ENCODE measurements around the gene SLC7A9.

Gene SLC7A9

DNA sequence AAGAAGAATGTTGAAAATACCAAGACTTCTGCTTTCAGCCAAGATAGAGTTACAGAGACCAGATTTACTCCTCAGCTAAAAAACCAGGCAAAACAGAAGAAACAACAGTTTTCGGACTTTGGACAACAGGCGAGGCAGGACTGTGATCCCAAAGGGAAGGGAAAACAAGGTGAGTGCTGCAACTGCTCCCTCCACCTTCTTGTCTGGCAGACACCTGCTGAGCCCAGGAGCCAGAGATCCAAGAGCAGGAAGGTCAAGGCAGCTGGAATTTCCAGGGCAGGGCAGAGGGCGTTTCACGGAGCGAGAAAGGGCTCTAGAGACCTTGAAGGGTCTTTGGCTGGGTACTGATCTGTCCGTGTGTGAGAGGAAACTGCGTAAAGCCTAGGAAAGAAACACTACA is 32.9 kb upstream of the SLC7A9 start:
- H3K36me3 ChIP-seq (ENCODE audit: control insufficient read depth, insufficient read depth, low read length): no peaks in the 10 kb centered on the region
- no peaks in the 10 kb centered on the region for H3K9me3 ChIP-seq (ENCODE audit: control insufficient read depth, low read length)
- no peaks in the 10 kb centered on the region for H3K27me3 ChIP-seq (replicated peaks; ENCODE audit: control insufficient read depth, insufficient read depth, low read length, poor library complexity, severe bottlenecking)
- no peaks in the 10 kb centered on the region for H3K4me1 ChIP-seq (ENCODE audit: control insufficient read depth, insufficient read depth, low read length, poor library complexity, severe bottlenecking)
- H3K27ac ChIP-seq (ENCODE audit: insufficient read depth, low read length, poor library complexity, severe bottlenecking): no peak overlapping the region
- H3K4me3 ChIP-seq (ENCODE audit: insufficient read depth, low read depth, low read length, poor library complexity, severe bottlenecking): no peak overlapping the region
- DNase-seq: no peak

- Histone ChIP-seq H3K4me1 (ENCODE audit: control insufficient read depth, insufficient read depth, low read length, poor library complexity, severe bottlenecking) (no peaks in the 10 kb centered on the region), H3K9me3 (ENCODE audit: control insufficient read depth, low read length) (no peaks in the 10 kb centered on the region), H3K27ac (ENCODE audit: insufficient read depth, low read length, poor library complexity, severe bottlenecking) (no peak overlapping the region), H3K36me3 (ENCODE audit: control insufficient read depth, insufficient read depth, low read length) (no peaks in the 10 kb centered on the region), H3K27me3 (replicated peaks; ENCODE audit: control insufficient read depth, insufficient read depth, low read length, poor library complexity, severe bottlenecking) (no peaks in the 10 kb centered on the region), H3K4me3 (ENCODE audit: insufficient read depth, low read depth, low read length, poor library complexity, severe bottlenecking) (no peak overlapping the region)
- DNase-seq: no peak
Observed at GRCh38 chr19:32901504-32902161, 32.1 kb upstream of the SLC7A9 start.

DNA sequence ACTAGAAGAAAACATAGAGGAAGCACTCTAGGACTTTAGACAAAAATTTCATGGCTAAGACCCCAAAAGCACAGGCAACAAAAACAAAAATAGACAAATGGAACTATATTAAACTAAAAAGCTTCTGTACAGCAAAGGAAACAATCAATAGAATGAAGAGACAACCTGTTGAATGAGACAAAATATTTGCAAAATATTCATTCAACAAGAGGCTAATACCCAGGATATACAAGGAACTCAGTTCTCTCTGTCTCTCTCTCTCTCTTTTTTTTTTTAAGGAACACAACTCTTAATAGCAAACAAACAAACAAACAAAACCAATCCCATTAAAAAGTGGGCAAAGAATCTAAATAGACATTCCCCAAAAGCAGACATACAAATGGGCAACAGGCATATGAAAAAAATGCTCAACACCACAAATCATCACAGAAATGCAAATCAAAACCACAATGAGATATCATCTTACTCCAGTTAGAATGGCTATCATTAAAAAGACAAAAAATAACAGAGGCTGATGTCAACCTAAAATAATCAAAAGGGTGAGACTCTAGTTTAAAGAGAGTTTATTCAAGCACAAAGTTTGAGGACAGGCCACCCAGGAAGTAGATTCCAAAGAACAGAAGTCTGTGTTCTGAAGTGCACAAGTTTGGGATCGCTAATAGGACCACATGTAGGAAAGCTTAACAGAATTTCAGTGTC is 27.1 kb upstream of the SLC7A9 start:
- Histone ChIP-seq H3K27ac (ENCODE audit: insufficient read depth, low read length, poor library complexity, severe bottlenecking) (no peak overlapping the region), H3K36me3 (ENCODE audit: control insufficient read depth, insufficient read depth, low read length) (peaks cover 4% of the 10 kb centered on the region), H3K4me1 (ENCODE audit: control insufficient read depth, insufficient read depth, low read length, poor library complexity, severe bottlenecking) (no peaks in the 10 kb centered on the region), H3K4me3 (ENCODE audit: insufficient read depth, low read depth, low read length, poor library complexity, severe bottlenecking) (no peak overlapping the region), H3K27me3 (replicated peaks; ENCODE audit: control insufficient read depth, insufficient read depth, low read length, poor library complexity, severe bottlenecking) (no peaks in the 10 kb centered on the region), H3K9me3 (ENCODE audit: control insufficient read depth, low read length) (peaks cover 7% of the 10 kb centered on the region)
- DNase-seq: no peak

DNA sequence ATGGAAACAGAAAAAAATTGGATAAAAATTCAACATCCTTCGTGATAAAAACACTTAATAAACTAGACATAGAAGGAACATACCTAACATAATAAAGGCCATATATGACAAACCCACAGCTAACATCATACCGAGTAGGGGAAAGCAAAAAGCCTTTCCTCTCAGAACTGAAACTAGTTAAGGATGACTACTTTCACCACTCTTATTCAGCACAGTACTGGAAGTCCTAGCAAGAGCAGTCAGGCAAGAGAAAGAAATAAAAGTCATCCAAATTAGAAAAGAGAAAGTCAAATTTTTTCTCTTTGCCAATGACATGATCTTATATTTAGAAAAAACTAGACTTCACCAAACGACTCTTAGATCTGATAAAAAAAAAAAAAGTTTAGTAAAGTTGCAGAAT is 25.8 kb upstream of the SLC7A9 start:
- Histone ChIP-seq H3K36me3 (ENCODE audit: control insufficient read depth, insufficient read depth, low read length) (peaks cover 4% of the 10 kb centered on the region), H3K27me3 (replicated peaks; ENCODE audit: control insufficient read depth, insufficient read depth, low read length, poor library complexity, severe bottlenecking) (no peaks in the 10 kb centered on the region), H3K4me1 (ENCODE audit: control insufficient read depth, insufficient read depth, low read length, poor library complexity, severe bottlenecking) (no peaks in the 10 kb centered on the region), H3K4me3 (ENCODE audit: insufficient read depth, low read depth, low read length, poor library complexity, severe bottlenecking) (no peak overlapping the region), H3K9me3 (ENCODE audit: control insufficient read depth, low read length) (peaks cover 11% of the 10 kb centered on the region), H3K27ac (ENCODE audit: insufficient read depth, low read length, poor library complexity, severe bottlenecking) (no peak overlapping the region)
- DNase-seq: no peak

DNA sequence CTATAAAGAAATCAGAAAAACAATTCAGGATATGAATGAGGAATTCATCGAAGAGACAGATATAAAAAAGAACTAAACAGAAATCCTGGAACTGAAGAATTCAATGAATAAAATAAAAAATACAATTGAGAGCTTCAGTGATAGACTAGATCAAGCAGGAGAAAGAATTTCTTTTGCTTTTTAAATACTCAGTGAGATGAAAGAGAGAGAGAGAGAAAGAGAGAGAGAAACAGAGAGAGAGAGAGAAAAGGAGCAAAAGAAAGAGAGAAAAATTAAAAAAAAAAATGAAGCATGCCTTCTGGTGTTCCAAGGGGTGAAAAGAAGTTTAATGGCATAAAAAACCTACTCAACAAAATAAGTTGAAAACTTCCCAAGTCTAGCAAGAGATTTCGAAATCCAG is 22.0 kb upstream of the SLC7A9 start:
- Histone ChIP-seq H3K27me3 (replicated peaks; ENCODE audit: control insufficient read depth, insufficient read depth, low read length, poor library complexity, severe bottlenecking) (no peaks in the 10 kb centered on the region), H3K9me3 (ENCODE audit: control insufficient read depth, low read length) (peaks cover 11% of the 10 kb centered on the region), H3K4me1 (ENCODE audit: control insufficient read depth, insufficient read depth, low read length, poor library complexity, severe bottlenecking) (no peaks in the 10 kb centered on the region), H3K27ac (ENCODE audit: insufficient read depth, low read length, poor library complexity, severe bottlenecking) (no peak overlapping the region), H3K36me3 (ENCODE audit: control insufficient read depth, insufficient read depth, low read length) (peaks cover 4% of the 10 kb centered on the region), H3K4me3 (ENCODE audit: insufficient read depth, low read depth, low read length, poor library complexity, severe bottlenecking) (no peak overlapping the region)
- DNase-seq: no peak

DNA sequence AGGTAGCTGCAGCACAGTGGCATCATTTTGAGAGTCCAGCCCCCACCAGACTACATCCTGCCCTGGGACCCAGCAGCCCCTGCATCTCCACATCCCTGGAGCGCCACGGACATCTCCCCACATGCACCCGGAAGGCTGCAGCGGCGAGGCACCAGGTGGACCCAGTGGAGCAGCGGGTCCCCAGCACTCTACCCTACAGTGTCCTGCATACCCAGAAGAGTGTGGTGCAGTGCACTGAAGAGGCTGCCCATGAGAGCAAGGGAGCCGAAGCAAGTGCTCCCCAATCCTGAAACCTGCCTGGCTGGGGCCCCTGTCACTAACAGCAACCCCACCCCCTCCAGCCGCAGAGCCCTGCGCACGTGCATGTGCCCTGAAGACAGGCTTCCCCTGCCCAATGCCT is 21.3 kb upstream of the SLC7A9 start:
- H3K4me3 ChIP-seq (ENCODE audit: insufficient read depth, low read depth, low read length, poor library complexity, severe bottlenecking): no peak overlapping the region
- H3K27me3 ChIP-seq (replicated peaks; ENCODE audit: control insufficient read depth, insufficient read depth, low read length, poor library complexity, severe bottlenecking): no peaks in the 10 kb centered on the region
- H3K4me1 ChIP-seq (ENCODE audit: control insufficient read depth, insufficient read depth, low read length, poor library complexity, severe bottlenecking): no peaks in the 10 kb centered on the region
- peaks cover 11% of the 10 kb centered on the region for H3K9me3 ChIP-seq (ENCODE audit: control insufficient read depth, low read length)
- no peak overlapping the region for H3K27ac ChIP-seq (ENCODE audit: insufficient read depth, low read length, poor library complexity, severe bottlenecking)
- H3K36me3 ChIP-seq (ENCODE audit: control insufficient read depth, insufficient read depth, low read length): no peaks in the 10 kb centered on the region
- no peak for DNase-seq

DNA sequence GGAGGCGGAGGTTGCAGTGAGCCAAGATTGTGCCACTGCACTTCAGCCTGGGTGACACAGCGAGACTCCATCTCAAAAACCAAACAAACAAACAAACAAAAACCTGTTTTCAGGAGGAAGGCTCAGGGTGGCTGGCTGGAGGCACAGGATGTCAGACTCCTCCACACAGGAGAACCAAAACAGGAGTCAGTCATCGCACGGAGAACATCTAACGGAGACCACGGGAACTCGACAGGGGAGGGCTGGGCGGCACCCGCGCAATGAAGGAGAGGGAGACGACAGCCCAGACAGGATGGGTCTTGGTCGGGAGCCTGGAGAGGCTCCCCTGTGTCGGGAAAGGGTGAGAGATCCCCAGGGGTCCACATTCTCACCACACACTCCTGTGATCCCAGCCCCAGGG is 20.8 kb upstream of the SLC7A9 start:
- no peak overlapping the region for H3K27ac ChIP-seq (ENCODE audit: insufficient read depth, low read length, poor library complexity, severe bottlenecking)
- no peaks in the 10 kb centered on the region for H3K4me1 ChIP-seq (ENCODE audit: control insufficient read depth, insufficient read depth, low read length, poor library complexity, severe bottlenecking)
- DNase-seq: no peak
- no peaks in the 10 kb centered on the region for H3K27me3 ChIP-seq (replicated peaks; ENCODE audit: control insufficient read depth, insufficient read depth, low read length, poor library complexity, severe bottlenecking)
- H3K36me3 ChIP-seq (ENCODE audit: control insufficient read depth, insufficient read depth, low read length): no peaks in the 10 kb centered on the region
- H3K4me3 ChIP-seq (ENCODE audit: insufficient read depth, low read depth, low read length, poor library complexity, severe bottlenecking): no peak overlapping the region
- peaks cover 11% of the 10 kb centered on the region for H3K9me3 ChIP-seq (ENCODE audit: control insufficient read depth, low read length)

DNA sequence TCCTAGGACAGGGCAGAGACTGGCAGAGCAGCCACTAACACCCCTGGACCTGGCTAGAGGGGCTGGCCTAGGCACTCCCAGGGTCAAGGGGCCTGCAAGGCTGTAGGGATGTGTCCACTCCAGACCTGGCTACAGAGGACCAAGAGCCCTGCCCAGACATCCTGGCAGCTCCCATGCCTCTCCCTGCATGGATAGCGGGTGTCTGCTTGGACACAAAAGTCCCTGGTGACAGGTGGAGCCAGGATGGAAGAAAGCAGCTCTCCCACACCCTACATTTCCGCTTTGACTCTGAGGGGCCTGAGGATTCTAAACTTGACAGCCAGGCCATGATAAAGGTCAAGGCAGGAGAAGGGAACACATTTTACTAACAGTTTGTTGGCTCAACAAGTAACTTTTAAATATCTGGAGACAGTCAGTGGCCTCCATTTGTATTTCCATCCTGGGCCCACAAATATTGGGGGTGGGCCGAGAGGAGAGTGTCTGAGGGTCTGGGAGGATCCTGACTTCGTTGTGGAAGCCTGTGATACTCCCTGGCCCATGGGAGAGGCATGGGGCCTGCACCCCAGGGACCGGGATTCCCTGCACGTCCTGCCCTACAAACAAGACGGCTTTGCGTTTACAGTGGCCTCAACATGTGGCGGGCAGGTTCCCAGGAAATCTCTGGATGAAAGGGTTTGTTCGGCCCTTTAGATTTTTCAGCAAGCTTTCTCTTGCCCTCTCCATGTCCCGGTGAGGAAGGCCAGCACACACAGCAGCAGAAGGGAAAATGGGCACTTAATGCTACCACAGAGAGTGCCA is 19.8 kb upstream of the SLC7A9 start:
- H3K9me3 ChIP-seq (ENCODE audit: control insufficient read depth, low read length): peaks cover 11% of the 10 kb centered on the region
- no peaks in the 10 kb centered on the region for H3K4me1 ChIP-seq (ENCODE audit: control insufficient read depth, insufficient read depth, low read length, poor library complexity, severe bottlenecking)
- DNase-seq: no peak
- no peak overlapping the region for H3K4me3 ChIP-seq (ENCODE audit: insufficient read depth, low read depth, low read length, poor library complexity, severe bottlenecking)
- no peak overlapping the region for H3K27ac ChIP-seq (ENCODE audit: insufficient read depth, low read length, poor library complexity, severe bottlenecking)
- no peaks in the 10 kb centered on the region for H3K27me3 ChIP-seq (replicated peaks; ENCODE audit: control insufficient read depth, insufficient read depth, low read length, poor library complexity, severe bottlenecking)
- no peaks in the 10 kb centered on the region for H3K36me3 ChIP-seq (ENCODE audit: control insufficient read depth, insufficient read depth, low read length)

DNA sequence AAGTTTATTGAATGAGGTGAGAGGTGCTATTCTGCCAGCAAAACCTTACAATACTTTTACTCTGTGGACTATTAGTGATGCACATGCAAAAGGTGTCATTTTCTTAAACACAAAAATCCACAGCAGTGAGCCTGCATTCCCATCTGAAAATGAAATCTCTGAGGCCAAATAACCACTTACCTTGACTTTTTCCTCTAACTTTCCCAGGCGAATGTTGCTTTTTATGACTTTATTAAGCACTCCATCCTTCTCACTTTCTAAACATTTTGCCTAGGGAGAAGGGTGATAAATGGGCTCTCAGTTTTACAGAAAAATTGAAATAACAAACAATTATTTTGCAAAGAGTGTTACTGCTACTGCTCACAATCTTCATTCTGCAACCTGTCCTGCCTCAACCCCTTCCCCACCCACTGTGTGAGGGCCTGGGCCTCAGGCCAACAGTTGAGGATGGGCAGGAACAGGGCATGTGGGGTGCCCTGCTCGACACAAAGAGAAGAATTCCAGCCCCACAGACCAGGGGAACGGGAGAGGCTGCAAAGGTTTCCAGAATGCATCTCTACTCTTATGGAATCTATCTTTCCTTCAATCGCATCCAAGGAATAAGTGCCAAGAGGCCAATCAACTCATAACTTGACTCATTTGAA is 18.1 kb upstream of the SLC7A9 start:
- Histone ChIP-seq H3K9me3 (ENCODE audit: control insufficient read depth, low read length) (peaks cover 11% of the 10 kb centered on the region), H3K4me3 (ENCODE audit: insufficient read depth, low read depth, low read length, poor library complexity, severe bottlenecking) (no peak overlapping the region), H3K27ac (ENCODE audit: insufficient read depth, low read length, poor library complexity, severe bottlenecking) (no peak overlapping the region), H3K36me3 (ENCODE audit: control insufficient read depth, insufficient read depth, low read length) (no peaks in the 10 kb centered on the region), H3K27me3 (replicated peaks; ENCODE audit: control insufficient read depth, insufficient read depth, low read length, poor library complexity, severe bottlenecking) (no peaks in the 10 kb centered on the region), H3K4me1 (ENCODE audit: control insufficient read depth, insufficient read depth, low read length, poor library complexity, severe bottlenecking) (no peaks in the 10 kb centered on the region)
- DNase-seq: no peak

- no peak overlapping the region for H3K4me3 ChIP-seq (ENCODE audit: insufficient read depth, low read depth, low read length, poor library complexity, severe bottlenecking)
- H3K27ac ChIP-seq (ENCODE audit: insufficient read depth, low read length, poor library complexity, severe bottlenecking): no peak overlapping the region
- DNase-seq: no peak
- no peaks in the 10 kb centered on the region for H3K27me3 ChIP-seq (replicated peaks; ENCODE audit: control insufficient read depth, insufficient read depth, low read length, poor library complexity, severe bottlenecking)
- no peaks in the 10 kb centered on the region for H3K9me3 ChIP-seq (ENCODE audit: control insufficient read depth, low read length)
- no peaks in the 10 kb centered on the region for H3K36me3 ChIP-seq (ENCODE audit: control insufficient read depth, insufficient read depth, low read length)
- H3K4me1 ChIP-seq (ENCODE audit: control insufficient read depth, insufficient read depth, low read length, poor library complexity, severe bottlenecking): no peaks in the 10 kb centered on the region
Observed at GRCh38 chr19:32886241-32886640, 16.7 kb upstream of the SLC7A9 start.
